ENCODE results near the gene C1orf50.
"Not testable (repeated sequence)": the region's sequence is repeated elsewhere in the genome, so short reads cannot be mapped to it uniquely, and the experiment has no call there.

C1orf50 gene

DNA sequence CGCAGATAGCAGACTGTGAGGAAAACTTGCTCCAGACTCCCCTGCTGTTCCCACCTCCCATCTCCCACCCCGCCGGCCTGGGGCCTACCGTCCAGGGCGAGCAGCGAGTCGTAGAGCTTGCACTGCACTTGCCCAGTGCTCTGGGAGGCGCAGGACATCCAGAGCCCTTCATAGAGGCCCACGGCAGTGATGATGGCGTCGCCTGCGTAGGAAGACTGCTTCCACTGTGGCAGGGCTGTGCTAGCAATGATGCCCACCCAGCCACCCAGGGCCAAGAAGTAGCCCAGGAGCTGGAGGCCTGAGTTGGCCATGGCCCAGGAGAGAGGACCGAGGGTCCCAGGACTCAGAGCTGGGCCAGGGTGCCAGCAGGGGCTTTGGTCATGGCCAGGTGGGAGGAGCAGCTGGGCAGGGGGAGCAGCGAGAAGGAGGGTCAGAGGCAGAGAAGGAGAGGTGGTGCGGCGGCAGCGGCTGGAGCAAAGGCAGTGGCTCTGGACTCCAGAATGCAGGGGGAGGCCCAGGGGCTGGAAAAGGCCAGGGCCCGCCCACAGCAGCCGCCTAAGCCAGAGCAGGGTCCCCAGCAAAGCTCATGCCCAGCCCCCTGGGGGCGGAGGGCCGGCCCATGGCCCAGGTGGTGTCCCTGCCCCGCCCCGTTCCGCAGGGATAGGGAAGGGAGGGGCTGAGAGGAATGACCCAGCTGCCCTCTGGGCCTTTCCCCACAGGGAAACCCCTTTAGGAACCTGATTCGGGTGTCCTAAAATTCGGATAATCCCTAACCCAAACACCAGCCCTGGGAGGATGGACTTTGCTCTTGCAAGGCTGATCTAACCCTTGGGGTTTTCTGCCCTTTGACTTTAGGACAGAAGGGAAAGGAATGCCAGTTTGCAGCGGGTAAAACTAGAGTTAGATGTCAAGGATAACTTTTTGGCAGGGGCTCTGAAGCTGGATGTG lies 27.0 kb upstream of the C1orf50 start, which contains the start of gene CLDN19:
TSS of gene CLDN19 (minus strand) at position 484 of the 948 bp plus-strand sequence. CDS start at position 311, 173 bp downstream.
- no peak for DNase-seq (ENCODE audit: low read depth in 2 of 2)

DNA sequence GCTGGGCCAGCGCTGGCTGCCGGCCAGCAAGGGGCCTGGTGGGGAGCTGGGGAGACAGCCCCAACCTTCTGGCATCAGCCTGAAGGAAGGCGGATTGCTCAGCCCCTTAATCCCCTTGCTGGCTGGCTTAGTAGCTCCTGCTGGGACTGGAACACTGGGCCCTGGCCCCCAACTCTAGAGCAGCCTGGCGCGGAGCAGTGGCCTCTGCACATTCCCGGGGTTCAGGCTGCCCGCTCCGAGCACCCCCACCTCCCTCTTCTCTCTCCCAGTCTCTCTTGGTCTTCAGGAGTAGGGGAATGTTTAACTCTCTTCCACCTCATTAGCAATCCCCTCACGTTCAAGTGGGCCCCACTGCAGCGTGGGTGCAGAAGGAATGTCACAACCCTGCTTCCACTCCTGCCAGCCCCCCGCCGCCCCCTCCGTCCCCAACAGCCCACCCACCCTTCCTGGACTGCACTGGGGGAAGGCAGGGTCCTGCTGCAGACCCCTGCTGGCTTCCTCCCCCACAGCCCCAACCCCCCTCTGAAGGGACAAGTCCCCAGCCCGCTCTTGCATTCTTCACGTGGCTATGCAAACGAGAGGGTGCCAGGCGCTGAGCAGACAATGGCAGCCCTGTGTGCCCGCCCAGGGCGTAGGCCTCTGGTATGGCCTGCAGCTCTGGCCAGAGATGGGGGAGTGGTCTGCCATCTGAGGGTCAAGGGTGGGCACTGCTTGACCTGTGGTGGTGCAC lies 26.0 kb upstream of the C1orf50 start:
- DNase-seq (ENCODE audit: low read depth in 2 of 2): no peak

DNA sequence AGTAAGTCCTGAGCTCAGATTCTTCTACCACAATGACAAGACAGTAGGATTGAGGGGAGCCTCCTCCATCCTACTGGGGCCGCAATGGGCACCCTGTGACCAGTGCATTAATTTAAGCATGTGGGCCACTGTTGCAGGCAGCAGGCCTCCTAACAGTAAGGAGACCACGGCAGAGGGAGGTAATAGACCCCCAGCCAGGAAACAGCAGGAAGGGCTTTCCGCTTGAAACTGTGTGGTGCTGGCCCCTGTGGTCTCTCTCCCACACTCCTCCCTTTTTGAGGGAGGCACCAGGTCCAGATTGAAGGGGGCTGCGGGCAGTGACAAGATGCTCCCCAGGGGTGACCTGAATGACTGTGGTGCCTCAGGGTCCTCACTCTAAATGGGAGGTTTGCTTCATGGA lies 25.3 kb upstream of the C1orf50 start:
- DNase-seq (ENCODE audit: low read depth in 2 of 2): no peak

DNA sequence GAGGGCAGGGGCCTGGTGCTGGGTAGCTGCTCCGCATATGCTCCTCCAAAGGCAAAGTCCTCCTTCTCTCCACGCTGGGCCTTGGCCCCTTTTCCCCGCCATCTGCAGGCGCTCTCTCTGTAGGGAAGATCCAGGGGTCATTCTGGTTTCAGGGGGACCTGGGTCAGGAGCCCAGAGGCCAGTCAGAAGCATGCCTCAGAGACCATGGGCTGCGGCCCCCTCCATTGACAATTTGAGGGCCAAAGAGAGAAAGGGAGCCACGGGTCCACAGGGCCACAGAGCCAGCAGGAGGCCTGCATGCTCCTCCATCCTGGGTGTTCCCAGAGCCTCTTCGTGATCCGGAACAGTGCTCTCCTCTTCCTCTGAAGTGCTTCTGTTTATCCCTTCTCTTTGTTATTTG lies 24.9 kb upstream of the C1orf50 start:
- no peak for DNase-seq (ENCODE audit: low read depth in 2 of 2)

DNA sequence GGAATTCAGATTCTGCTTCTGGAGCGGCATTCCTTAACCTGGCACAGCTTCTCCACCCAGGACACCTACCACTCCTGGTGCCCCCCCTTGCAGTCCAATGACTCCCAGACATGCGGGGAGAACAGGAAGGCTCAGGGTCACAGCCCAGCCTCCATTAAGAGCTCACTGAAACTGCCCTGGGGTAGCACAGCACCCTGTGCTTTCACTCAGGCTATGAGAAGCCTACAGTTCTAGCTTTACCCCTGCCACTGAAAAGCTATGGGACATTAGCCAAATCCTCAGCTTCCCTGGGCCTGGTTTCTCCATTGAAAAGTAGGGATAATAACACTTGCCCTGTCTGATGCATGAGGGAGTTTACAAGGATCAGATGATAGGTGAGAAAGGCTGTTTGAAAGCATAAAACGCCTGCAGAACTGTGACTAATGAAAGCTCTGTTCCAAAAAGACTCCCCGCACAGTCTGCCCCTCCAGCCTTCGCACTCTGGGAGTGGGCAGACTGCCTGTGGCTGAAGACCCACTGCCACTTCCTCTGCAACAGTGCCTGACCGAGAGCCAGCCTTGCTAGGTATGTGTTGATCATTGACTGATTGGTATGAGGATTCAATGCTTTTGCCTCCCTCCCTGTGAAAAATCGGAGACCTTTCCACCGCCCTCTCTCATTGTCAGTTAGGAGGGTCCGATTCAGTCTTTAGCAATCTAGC lies 24.3 kb upstream of the C1orf50 start:
- DNase-seq (ENCODE audit: low read depth in 2 of 2): no peak

DNA sequence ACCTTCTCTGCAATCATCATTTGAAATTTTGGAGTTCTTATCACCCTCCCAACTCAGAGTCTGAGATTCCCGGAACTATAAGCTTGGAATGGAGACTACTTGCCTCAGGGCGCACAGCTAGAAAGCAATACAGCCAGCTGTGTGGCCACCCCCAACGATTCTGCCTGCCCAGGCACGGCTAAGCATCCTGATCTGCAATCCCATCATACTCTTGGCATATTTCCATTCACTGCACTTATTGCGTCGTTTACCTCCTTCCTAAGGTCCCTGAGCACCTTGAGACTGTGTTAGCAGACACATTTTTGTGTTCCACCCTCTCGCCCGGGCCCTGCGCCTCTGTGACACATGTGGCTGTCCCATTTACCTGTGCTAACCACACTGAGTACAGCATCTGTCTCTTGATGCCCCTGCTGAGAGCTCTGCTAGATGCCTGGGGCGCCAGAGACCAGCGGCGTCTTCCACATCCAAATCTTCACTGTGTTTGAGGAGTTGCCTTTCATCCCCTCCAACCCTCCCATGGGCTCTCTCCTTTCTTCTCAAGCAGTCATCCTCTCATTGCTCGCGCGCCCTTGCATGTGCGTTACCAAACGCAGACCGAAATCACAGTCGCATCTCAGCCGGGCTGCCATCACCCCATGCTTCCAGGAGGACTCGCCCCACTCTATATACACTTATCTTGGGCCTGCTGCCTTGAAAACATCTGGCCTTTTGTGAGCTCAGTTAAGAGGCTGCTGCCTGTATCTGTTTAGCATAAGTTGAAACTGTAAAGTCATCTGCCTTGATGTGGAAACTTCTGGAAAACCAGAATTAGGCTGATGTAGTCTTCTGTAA lies 23.5 kb upstream of the C1orf50 start:
- no peak for DNase-seq (ENCODE audit: low read depth in 2 of 2)

DNA sequence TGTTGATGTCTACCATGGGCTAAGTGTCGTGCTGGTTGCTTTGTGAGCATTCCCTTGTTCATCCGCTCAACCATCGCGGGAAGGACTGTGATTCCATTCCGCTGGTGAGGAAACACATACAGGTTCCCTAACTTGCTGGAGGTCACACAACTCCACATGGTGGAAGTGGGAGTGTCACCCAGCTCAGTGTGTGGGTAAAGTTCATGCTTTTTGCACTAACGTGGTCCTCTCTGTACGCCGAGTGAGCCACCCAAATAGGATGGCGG lies 23.0 kb upstream of the C1orf50 start:
- no peak for DNase-seq (ENCODE audit: low read depth in 2 of 2)

DNA sequence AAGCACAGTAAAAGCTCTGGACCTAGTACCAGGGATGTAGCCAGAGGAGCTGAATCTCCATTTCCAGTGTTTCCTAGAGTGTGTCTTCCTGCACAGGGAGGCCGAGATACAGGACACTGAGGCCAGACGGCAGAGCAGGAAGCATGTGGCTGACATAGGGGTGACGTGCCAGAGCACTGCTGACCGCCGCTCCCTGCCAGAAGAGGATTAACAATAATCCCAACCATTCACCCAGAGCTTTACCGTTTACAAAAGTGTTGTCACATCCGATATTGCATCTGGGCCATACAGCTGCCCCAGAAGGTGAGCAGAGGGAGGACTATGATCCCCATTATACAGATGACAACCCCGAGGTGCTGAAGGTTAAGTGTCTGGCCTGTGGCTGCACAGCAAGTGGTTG lies 21.2 kb upstream of the C1orf50 start:
- no peak for DNase-seq (ENCODE audit: low read depth in 2 of 2)

DNA sequence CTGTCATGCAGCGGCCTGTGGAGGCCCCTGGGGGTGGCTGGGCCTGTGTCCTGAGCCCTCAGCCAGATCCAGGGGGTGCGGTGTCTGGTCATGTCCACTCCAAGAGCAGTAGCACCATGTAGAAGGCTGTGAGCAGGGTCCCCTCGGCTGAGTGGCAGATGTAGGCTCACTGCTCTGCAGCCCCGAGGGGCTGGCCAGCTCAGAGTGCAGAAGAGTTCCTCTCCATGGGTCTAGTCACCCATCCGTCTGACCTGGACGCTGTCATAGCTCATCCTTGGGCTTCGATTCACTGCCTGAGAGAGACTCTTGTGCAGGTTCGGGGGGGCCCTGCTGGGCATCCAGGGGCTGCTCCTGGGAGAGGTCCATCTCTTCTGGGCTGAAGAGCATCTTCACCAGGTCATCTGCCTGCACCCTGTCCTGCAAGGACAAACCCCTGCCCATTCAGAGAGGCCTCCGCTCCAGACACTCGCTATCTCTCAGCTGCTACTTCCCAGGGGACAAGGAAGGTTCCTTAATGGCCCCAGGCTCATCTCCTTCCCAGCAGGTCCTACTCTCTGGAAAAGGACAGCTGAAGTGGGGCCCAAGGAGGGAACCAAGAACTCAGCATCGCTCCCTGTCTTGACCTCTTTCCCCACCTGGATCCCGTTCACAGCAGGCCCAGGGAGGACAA lies 20.5 kb upstream of the C1orf50 start:
- no peak for DNase-seq (ENCODE audit: low read depth in 2 of 2)

DNA sequence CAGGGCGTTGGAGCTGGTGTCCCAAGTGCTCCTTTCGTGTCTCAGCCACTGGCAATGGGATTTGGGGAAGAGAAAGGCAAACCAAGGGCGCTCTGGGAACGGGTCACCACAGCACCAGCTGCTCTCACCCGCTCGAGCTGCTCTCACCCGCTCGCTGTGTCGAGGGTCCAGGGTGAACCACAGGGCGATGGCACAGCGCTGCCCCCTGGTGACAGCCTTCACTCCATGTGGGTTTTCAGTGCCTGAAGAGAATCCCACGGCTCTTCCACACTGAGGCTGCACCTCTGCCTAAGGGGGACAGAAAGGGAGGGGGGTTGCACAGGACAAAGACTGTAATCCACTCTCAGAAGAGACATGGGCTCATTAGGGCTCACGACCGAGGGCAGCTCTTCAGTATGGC lies 19.9 kb upstream of the C1orf50 start:
- peak in 1 of 2 donors; percentile 11 for DNase-seq (ENCODE audit: low read depth in 2 of 2)

DNA sequence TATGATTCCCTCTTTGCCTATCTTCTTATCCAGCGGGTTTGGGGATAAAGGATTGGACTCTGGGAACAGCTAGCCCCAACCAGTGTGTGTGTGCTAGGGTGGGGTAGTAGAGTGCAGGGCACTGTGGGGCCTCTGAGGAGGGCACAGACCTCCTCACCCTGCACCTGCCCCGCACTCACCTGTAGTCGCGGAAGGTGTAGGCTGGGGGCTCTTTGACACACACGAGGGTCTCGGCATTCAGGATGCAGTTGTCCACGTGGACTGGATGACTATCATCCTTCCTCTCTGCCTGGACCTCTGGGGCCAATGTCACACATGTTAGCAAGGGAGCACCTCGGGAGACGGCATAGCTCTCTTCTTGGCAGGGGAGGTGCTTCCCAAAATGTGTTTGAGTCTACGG lies 19.0 kb upstream of the C1orf50 start:
- no peak for DNase-seq (ENCODE audit: low read depth in 2 of 2)

DNA sequence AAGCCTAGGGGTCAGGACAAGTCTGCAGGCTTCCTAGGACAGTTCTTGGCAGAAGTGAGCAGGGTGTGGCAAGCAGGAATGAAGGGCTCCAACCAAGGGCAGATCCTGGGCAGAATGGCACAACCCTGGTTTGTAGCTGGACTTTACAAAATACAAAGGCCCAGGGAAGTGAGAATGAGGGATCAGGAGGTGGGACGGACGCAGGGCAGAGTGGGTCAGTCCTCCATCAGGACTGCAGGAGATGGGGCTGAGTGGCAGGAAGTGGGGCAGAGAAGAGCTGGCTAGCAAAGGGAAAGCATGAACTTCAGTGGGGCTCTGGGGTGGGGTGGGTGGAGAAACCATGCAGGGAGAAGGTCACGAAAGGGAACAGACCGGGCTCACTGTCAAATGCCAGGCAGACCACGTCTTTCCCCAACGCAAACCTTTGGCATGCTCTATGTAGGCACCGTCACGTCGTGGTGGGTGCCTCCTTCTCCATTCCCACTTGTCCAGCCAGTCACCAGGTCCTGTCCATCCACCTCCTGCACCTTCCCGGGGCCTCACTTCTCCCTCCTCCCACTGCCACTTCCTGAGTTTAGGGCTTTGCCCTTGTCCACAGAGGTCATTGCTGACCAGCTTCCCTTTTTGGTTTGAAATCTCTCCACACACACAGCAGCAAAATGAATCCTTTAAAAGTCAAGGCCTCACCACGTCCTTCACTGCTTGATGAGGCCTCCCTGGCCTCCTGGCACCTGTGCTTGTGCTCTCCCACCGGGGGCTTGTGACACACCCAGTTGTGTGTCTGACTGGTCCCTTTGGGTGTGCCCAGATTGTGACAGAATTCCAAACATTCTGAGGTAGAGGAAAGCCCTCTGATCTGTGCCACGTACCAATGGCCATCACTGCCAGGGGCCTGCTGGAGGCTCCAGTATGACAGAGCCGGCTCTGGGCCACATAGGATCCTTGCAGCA lies 18.3 kb upstream of the C1orf50 start:
- DNase-seq (ENCODE audit: low read depth in 2 of 2): no peak

DNA sequence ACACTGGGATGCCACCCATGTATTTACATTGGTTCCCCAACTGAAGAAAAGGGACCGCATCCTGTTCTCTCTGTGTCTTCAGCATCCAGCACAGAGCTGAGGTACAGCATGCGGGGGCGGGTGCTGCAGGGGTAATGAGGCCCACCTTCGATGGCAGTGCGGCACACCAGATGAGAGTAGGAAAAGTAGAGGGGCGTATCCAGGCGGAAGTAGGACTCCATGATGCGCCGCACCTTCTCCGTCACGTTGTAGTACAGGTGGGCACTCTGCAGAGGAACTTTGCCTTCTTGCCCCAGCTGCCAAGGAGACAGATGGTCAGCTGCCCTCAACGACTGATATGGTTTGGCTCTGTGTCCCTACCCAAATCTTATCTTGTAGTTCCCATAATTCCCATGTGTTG lies 17.0 kb upstream of the C1orf50 start:
- DNase-seq (ENCODE audit: low read depth in 2 of 2): no peak

DNA sequence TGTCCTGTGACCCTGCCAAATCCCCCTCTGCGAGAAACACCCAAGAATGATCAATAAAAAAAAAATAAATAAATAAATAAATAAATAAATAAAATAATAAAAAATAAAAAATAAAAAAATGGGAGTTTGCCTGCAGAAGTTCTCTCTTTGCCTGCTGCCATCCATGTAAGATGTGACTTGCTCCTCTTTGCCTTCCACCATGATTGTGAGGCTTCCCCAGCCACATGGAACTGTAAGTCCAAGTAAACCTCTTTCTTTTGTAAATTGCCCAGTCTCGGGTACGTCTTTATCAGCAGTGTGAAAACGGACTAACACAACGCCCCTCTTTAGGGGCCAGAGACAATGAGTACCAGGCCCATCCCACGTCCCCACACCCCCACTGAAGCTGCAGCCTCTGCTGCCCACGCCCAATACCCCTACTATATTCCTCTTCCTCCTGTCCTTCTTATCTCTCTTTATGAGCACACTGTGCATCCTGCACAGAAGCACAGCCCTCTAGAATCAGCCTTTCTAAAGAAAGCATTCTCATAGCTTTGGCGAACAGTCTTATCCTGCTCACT lies 15.5 kb upstream of the C1orf50 start:
- DNase-seq (ENCODE audit: low read depth in 2 of 2): not testable (repeated sequence)

DNA sequence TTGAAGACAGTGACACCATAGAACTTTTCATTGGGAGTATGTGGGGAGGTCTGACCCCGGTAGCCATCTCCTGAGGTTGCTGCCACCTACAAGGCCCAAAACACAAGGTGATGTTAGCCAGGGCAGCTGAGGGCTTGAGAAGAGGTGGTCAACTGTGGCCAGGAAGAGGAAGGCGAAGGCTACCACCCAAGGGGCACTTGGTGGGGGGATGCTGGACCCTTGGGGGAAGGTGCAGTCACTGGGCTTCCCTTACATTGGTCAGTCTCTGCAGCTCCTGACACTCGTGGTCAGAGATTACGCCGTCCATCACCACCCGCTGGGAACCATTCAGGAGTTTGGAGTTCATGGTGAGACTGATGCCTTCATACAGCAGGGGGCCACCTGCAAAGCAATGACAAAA lies 14.8 kb upstream of the C1orf50 start:
- DNase-seq (ENCODE audit: low read depth in 2 of 2): no peak

DNA sequence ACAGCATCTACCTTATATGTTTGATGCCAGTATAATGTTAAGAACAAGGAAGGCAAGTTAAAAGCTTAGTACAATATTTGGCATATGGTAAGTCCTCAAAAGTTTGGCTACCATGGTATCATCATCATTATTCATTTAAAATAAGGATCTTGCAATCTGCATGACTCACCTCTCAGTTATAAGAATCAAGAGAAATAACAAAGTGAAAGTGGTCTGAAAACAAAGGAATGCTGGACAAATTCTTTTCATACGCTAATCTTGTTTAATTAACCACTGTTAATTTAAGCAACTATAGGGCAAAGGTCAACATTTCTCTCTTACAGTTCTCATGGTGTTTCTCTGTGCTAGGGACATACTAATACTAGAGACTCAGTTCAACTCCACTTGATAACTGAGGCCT lies 14.0 kb upstream of the C1orf50 start:
- DNase-seq (ENCODE audit: low read depth in 2 of 2): no peak

DNA sequence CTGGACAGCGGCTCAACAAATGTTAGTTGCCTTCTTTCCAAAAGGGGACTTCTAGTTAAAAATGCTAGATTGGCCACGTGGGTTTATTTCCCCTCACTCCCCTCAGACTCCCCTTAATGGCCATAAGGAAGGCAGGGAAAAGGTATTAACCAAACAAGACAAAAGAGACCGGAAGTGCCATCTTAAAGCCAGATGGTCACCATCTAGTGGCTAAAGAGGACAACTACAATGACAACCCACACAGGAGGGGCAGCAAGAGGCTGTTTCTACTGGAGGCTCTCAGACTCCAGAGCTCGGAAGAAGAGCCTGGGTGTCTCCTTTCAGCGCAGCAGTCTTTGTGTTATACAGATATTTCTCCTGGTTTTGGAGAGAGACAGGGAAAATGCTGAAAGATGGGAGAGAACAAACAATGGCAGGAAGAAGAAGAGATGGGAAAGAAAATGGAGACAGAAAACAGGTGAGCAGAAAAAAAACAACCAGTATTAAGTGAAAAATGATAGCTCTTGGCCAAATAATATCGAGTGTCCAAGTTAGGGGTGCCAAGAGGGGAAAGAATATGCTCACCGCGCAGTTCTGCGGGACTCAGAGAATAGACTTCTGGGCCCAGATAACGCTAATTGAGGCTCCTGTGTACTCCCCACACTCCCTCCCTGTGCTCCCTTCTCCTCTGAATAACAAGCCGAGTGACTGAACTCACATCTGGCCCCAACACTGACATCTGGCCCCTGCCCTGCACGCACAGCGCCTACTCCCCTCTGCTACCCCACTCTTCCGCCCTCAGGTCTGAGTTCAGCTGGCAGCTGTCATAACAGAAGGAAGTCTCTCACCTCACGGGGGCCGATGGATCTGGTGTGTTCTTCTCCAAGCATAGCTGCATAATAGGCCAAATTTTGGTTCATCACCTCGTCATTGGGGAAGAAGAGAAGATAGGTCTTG lies 9.8 kb upstream of the C1orf50 start:
- DNase-seq (ENCODE audit: low read depth in 2 of 2): no peak

DNA sequence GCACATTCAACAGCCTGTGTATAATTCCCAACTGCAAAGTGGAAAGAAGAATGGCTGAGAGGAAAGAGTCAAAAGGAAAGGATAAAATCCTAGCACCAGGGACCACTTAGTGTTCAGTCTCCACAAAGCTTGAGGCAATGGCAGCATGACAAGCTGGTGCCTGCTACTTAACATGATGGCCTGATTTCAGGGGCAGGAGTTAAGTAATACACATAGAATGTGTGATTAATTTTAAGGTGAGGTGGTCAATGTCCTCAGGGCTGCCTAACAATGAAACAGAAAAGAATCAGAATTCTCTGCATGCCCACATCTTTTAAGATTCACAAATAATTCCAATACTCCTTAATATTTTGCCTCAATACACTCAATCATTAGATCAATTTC lies 9.2 kb upstream of the C1orf50 start:
- DNase-seq (ENCODE audit: low read depth in 2 of 2): no peak

DNA sequence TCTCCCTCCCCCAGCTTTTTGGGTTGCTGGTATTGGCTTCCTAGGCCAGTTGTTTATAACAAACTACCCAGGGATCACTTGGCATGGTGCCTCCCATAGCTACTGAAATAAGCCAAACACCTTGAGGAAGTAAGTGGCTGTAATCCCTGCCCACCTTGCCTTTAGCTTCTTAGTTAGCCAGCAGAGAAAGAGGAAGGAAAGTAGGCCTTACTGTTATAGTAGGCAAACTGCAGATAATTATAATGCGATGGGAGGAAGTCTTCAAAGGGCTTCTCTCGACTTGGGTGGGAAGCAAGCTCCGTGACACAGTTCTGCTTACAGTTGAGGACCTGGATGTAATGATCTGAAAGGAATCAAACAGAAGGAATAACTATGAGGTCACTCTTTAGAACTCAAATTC lies 8.4 kb upstream of the C1orf50 start:
- no peak for DNase-seq (ENCODE audit: low read depth in 2 of 2)
